Activated T-helper 1 cell treated with anti-CD3 and anti-CD28 coated beads, Interleukin-2, amount 50 U/mL, for 16 hours (primary cell): ENCODE results near the gene PPP2R2D.
"Not testable (repeated sequence)": the region's sequence is repeated elsewhere in the genome, so short reads cannot be mapped to it uniquely, and the experiment has no call there.

Experiments
- DNase-seq, 2 donors: peaks; one replicate each; pipeline ENCODE4 v3.0.0-alpha.2; 2020; ENCODE audit warnings: low read depth in 1 of 2, low spot score in 1 of 2

The PPP2R2D gene

GRCh38 chr10:131946880-131947279, 46.1 kb downstream of the PPP2R2D start:
- DNase-seq = no peak

- DNase-seq = no peak
Observed at GRCh38 chr10:131947631-131948347, 47.0 kb downstream of the PPP2R2D start.

- no peak for DNase-seq
Observed at GRCh38 chr10:131948501-131948900, 47.7 kb downstream of the PPP2R2D start.

GRCh38 chr10:131949041-131949862, 48.4 kb downstream of the PPP2R2D start:
- DNase-seq = no peak

- not testable (repeated sequence) for DNase-seq
Observed at GRCh38 chr10:131949908-131950307, 49.1 kb downstream of the PPP2R2D start.

GRCh38 chr10:131954356-131954965, 53.7 kb downstream of the PPP2R2D start:
- DNase-seq = no peak

GRCh38 chr10:131955591-131956340, 55.0 kb downstream of the PPP2R2D start:
- DNase-seq = no peak

- no peak for DNase-seq
Observed at GRCh38 chr10:131959841-131960240, 59.0 kb downstream of the PPP2R2D start.

- no peak for DNase-seq
Observed at GRCh38 chr10:131960631-131961046, 59.8 kb downstream of the PPP2R2D start.

GRCh38 chr10:131961047-131961776, 60.4 kb downstream of the PPP2R2D start:
- no peak for DNase-seq

GRCh38 chr10:131961777-131962662, 61.2 kb downstream of the PPP2R2D start:
- no peak for DNase-seq

GRCh38 chr10:131963350-131963749, 62.5 kb downstream of the PPP2R2D start:
- DNase-seq = no peak

- DNase-seq = no peak
Observed at GRCh38 chr10:131963811-131964210, 63.0 kb downstream of the PPP2R2D start.

GRCh38 chr10:131964298-131964697, 63.5 kb downstream of the PPP2R2D start:
- no peak for DNase-seq

- no peak for DNase-seq
Observed at GRCh38 chr10:131968949-131969348, 68.1 kb downstream of the PPP2R2D start.

GRCh38 chr10:131970946-131971345, 70.1 kb downstream of the PPP2R2D start:
- no peak for DNase-seq

- no peak for DNase-seq
Observed at GRCh38 chr10:131971591-131971990, 70.8 kb downstream of the PPP2R2D start.

- no peak for DNase-seq
Observed at GRCh38 chr10:131972474-131973071, 71.8 kb downstream of the PPP2R2D start.
